Measurements from ENCODE around the gene FBXO2.

FBXO2 gene

GRCh38 chr1:11651017-11651416 is 3.2 kb downstream of the FBXO2 start:
- no peak overlapping the region for H3K4me3 ChIP-seq (ENCODE audit: low read depth, low read length)
- TF ChIP-seq CTCF (IDR thresholded peaks at IDR 0.05; ENCODE audit: low read depth, low read length) = no peak

GRCh38 chr1:11650331-11650991 is 3.8 kb downstream of the FBXO2 start:
- no peak for TF ChIP-seq CTCF (IDR thresholded peaks at IDR 0.05; ENCODE audit: low read depth, low read length)
- no peak overlapping the region for H3K4me3 ChIP-seq (ENCODE audit: low read depth, low read length)

- no peak overlapping the region for H3K4me3 ChIP-seq (ENCODE audit: low read depth, low read length)
- no peak for TF ChIP-seq CTCF (IDR thresholded peaks at IDR 0.05; ENCODE audit: low read depth, low read length)
Measured at GRCh38 chr1:11649624-11650330, 4.5 kb downstream of the FBXO2 start.

- no peak for TF ChIP-seq CTCF (IDR thresholded peaks at IDR 0.05; ENCODE audit: low read depth, low read length)
- no peak overlapping the region for H3K4me3 ChIP-seq (ENCODE audit: low read depth, low read length)
Measured at GRCh38 chr1:11649237-11649623, 5.0 kb downstream of the FBXO2 start.

GRCh38 chr1:11648732-11649158 is 5.5 kb downstream of the FBXO2 start:
- TF ChIP-seq CTCF (IDR thresholded peaks at IDR 0.05; ENCODE audit: low read depth, low read length) = no peak
- H3K4me3 ChIP-seq (ENCODE audit: low read depth, low read length) = no peak overlapping the region

- H3K4me3 ChIP-seq (ENCODE audit: low read depth, low read length) = no peak overlapping the region
- TF ChIP-seq CTCF (IDR thresholded peaks at IDR 0.05; ENCODE audit: low read depth, low read length) = no peak
Measured at GRCh38 chr1:11648039-11648438, 6.2 kb downstream of the FBXO2 start.

GRCh38 chr1:11647333-11647732 is 6.9 kb downstream of the FBXO2 start:
- no peak for TF ChIP-seq CTCF (IDR thresholded peaks at IDR 0.05; ENCODE audit: low read depth, low read length)
- no peak overlapping the region for H3K4me3 ChIP-seq (ENCODE audit: low read depth, low read length)

Measured in WI38 (cell line).